K562 (cell line): ENCODE data around the gene SMG9. TPM values are rescaled to one million over a fixed set of nuclear protein-coding genes. Genes with fewer than 3 reads are reported as not detected.

Experiments used
- ELF4 ChIP-seq: fragments of 450-650 bp; formaldehyde crosslinking; IDR thresholded peaks from 2 replicates; pipeline ENCODE4 v1.4.0; 2022; ENCODE audit warnings: missing genetic modification characterization
- EZH2 ChIP-seq: IDR thresholded peaks from 2 replicates; pipeline ENCODE4 v1.6.1; 2012; ENCODE audit warnings: low read depth, mild to moderate bottlenecking, inconsistent platforms, low read length, borderline replicate concordance
- HDAC1 ChIP-seq, 2 experiments: fragments of 450-650 bp; IDR thresholded peaks; 2 replicates each; pipeline ENCODE4 v1.6.1; 2016 to 2017; ENCODE audit warnings: inconsistent platforms in 1 of 2, mild to moderate bottlenecking in 1 of 2, moderate library complexity in 1 of 2
- KDM1A ChIP-seq, 2 experiments: fragments of 450-650 bp; IDR thresholded peaks; 2 replicates each; pipeline ENCODE4 v1.6.1; 2016; ENCODE audit warnings: mild to moderate bottlenecking in 2 of 2
- MCM5 ChIP-seq: fragments of 450-650 bp; IDR thresholded peaks from 2 replicates; pipeline ENCODE4 v1.6.1; 2016; ENCODE audit warnings: low read depth
- MXI1 ChIP-seq: IDR thresholded peaks from 2 replicates; pipeline ENCODE4 v1.6.1; 2011; ENCODE audit warnings: low read depth, mild to moderate bottlenecking, improper control_type of control experiment, low read length
- NEUROD1 ChIP-seq: fragments of 150-350 bp; IDR thresholded peaks from 2 replicates; pipeline ENCODE4 v1.6.1; 2014; ENCODE audit warnings: borderline replicate concordance, low read length, low read depth; ENCODE audit not compliant: partially characterized antibody
- PBX2 ChIP-seq, 2 experiments: IDR thresholded peaks in 1 of 2; conservative IDR thresholded peaks in 1 of 2; 2 replicates each; pipeline ENCODE4 v1.6.1; 2016; ENCODE audit warnings: low read depth in 2 of 2, mild to moderate bottlenecking in 1 of 2, missing compliant biosample characterization in 1 of 2, missing genetic modification characterization in 1 of 2, moderate library complexity in 1 of 2
- PRMT5 ChIP-seq: sonication (generic); formaldehyde crosslinking; IDR thresholded peaks from 2 replicates; pipeline ENCODE4 v1.5.0; 2020; ENCODE audit warnings: missing genetic modification reagents
- PTRF ChIP-seq: fragments of 450-650 bp; IDR thresholded peaks from 2 replicates; pipeline ENCODE4 v1.6.1; 2016; ENCODE audit warnings: mild to moderate bottlenecking, missing genetic modification characterization, missing compliant biosample characterization
- RERE ChIP-seq: sonication (generic); formaldehyde crosslinking; IDR thresholded peaks from 2 replicates; pipeline ENCODE4 v1.8.0; 2023; ENCODE audit warnings: missing genetic modification reagents, mild to moderate bottlenecking, borderline replicate concordance
- SNIP1 ChIP-seq: fragments of 450-650 bp; IDR thresholded peaks from 2 replicates; pipeline ENCODE4 v1.7.1; 2017; ENCODE audit warnings: low read depth, mild to moderate bottlenecking
- SPI1 ChIP-seq: IDR thresholded peaks from 2 replicates; pipeline ENCODE4 v1.6.1; 2011; ENCODE audit warnings: low read depth, low read length, control low read depth, borderline replicate concordance
- TCFL5 ChIP-seq: fragments of 250-450 bp; sonication (Bioruptor Pico); conservative IDR thresholded peaks from 2 replicates; pipeline ENCODE4 v1.6.1; 2021; ENCODE audit warnings: mild to moderate bottlenecking, moderate library complexity, matching md5 sums
- WHSC1 ChIP-seq: IDR thresholded peaks from one replicate; pipeline ENCODE4 v1.6.1; 2012; ENCODE audit warnings: low read length, control low read depth, inconsistent platforms
- ZNF507 ChIP-seq: conservative IDR thresholded peaks from 2 replicates; pipeline ENCODE4 v1.6.1; 2017; ENCODE audit warnings: missing genetic modification characterization, missing compliant biosample characterization
- polyA plus RNA-seq, 8 experiments: library from polyadenylated mRNA; depleted of rRNA in 4 of 8; stranded (reverse) in 5 of 8; unstranded in 3 of 8; fragments of >200 nt; fragmentation: Nextera tagmentation in 2 of 8; fragmentation: Illumina TruSeq in 1 of 8; extraction: Ambion mirVana in 2 of 8; extraction: Trizol in 1 of 8; gene quantifications; 2 replicates each; pipeline versions ENCODE4 v1.2.1 to v1.2.3, GENCODE V29; 2011 to 2014; ENCODE audit warnings: inconsistent platforms in 1 of 8, missing spikeins in 1 of 8
- total RNA-seq, 7 experiments: library from RNA; depleted of rRNA in 6 of 7; stranded (reverse); fragments of >200 nt in 6 of 7; fragmentation: Illumina TruSeq in 2 of 7; extraction: Trizol in 2 of 7; gene quantifications; 2 replicates each; pipeline versions ENCODE4 v1.2.1 to v1.2.3, GENCODE V29; 2011 to 2021; ENCODE audit warnings: low replicate concordance in 1 of 7
- TF ChIP-seq, protein P1 (sequence below): sonication (generic); formaldehyde crosslinking; IDR thresholded peaks from 2 replicates; pipeline ENCODE4 v1.8.0; 2023; ENCODE audit warnings: mild to moderate bottlenecking, missing genetic modification reagents

Gene SMG9
- total and polyA plus RNA-seq, 9 of the 15 experiments (the other 6 are each of a cell fraction or from before 2014, with no cell fraction given) = 1.7 to 79.7 (median 40.2) TPM

DNA sequence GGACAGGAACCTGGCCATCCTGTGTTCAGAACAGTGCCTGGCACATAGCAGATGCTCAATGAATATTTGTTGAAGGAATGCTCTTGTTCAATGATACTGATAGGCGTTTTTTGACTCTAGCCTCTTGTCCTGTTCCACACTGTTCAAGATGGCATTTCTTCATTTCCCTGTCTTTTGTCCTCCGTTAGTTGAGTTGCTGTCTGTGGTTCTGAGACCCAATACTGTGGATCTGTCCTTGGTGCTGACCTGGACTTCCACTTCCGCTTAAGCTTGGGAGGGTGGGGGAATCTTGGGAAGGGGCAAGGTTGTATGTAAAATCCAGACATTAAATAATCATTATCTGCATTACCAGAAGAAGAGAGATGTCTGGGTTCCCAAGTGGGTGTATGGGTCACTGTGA, 34.3 kb upstream of the SMG9 start (continued):
- TF ChIP-seq, protein P1, sequence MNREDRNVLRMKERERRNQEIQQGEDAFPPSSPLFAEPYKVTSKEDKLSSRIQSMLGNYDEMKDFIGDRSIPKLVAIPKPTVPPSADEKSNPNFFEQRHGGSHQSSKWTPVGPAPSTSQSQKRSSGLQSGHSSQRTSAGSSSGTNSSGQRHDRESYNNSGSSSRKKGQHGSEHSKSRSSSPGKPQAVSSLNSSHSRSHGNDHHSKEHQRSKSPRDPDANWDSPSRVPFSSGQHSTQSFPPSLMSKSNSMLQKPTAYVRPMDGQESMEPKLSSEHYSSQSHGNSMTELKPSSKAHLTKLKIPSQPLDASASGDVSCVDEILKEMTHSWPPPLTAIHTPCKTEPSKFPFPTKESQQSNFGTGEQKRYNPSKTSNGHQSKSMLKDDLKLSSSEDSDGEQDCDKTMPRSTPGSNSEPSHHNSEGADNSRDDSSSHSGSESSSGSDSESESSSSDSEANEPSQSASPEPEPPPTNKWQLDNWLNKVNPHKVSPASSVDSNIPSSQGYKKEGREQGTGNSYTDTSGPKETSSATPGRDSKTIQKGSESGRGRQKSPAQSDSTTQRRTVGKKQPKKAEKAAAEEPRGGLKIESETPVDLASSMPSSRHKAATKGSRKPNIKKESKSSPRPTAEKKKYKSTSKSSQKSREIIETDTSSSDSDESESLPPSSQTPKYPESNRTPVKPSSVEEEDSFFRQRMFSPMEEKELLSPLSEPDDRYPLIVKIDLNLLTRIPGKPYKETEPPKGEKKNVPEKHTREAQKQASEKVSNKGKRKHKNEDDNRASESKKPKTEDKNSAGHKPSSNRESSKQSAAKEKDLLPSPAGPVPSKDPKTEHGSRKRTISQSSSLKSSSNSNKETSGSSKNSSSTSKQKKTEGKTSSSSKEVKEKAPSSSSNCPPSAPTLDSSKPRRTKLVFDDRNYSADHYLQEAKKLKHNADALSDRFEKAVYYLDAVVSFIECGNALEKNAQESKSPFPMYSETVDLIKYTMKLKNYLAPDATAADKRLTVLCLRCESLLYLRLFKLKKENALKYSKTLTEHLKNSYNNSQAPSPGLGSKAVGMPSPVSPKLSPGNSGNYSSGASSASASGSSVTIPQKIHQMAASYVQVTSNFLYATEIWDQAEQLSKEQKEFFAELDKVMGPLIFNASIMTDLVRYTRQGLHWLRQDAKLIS (CRISPR knock-in tag) = peak; percentile 87; the same call in 1 of the 2 replicates
- TF ChIP-seq SPI1 (peak; percentile 94), TCFL5 (CRISPR knock-in tag) (no peak), ELF4 (CRISPR knock-in tag) (no peak), MXI1 (no peak), WHSC1 (no peak), PTRF (tag) (no peak; the same call in 1 of the 2 replicates), RERE (CRISPR knock-in tag) (no peak), EZH2 (no peak), MCM5 (no peak), KDM1A (IDR thresholded peaks at IDR 0.05) (no peak), HDAC1 (IDR thresholded peaks at IDR 0.05) (peak in 1 of 2 experiments; percentile 84; a peak in 2 of 4 replicates), SNIP1 (no peak), ZNF507 (no peak), NEUROD1 (no peak), PRMT5 (CRISPR knock-in tag) (peak; percentile 98), PBX2 (CRISPR knock-in tag; IDR thresholded peaks at IDR 0.05; ENCODE audit: low read depth) (no peak), PBX2 (tag; conservative IDR thresholded peaks at IDR 0.05; ENCODE audit: low read depth) (peak; percentile 38; the same call in 1 of the 2 replicates)
